COLO668 (cell line): ENCODE measurements around the gene PGBD4.
"Not testable (repeated sequence)": the region's sequence is repeated elsewhere in the genome, so short reads cannot be mapped to it uniquely, and the experiment has no call there.

Experiments
- DNase-seq: peaks from one replicate; lab custom pipeline; 2025; ENCODE audit not compliant: unreplicated experiment; lab: John Stamatoyannopoulos, UW

The PGBD4 gene

DNA sequence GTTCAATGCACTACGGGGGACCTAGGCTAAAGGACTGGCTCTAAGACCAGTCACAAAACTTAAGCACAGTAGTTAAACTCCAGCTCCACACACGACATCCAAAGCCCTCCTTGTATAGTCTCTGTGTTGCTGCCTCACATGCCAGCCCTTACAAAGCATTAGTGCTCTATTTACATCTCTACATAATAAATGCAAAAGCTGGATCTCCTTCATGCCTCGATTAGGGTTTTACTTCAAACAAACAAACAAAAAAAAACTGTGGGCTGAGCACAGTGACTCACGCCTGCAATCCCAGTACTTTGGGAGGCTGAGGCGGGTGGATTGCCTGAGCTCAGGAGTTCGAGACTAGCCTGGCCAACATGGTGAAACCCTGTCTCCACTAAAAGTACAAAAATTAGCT, 9.6 kb downstream of the PGBD4 start:
- no peak for DNase-seq

DNA sequence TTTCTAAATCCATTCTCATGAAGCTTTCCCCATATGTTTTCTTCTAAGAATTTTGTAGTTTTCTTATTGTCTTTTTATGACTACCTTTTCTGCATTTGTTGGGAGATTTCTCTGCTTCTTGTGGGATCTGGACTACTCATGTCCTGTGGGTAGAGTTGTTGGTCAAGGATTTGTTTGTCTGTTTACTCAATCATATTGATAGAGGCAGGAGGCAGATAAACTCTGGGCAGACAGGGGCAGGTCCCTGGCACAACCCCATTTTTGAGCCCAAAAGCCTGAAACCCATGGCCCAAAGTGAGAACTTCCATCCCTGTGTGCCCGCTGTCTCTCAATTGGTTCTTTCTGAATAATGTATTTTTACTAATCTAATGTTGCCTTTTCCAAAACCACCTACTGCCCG, 12.3 kb downstream of the PGBD4 start:
- no peak for DNase-seq

DNA sequence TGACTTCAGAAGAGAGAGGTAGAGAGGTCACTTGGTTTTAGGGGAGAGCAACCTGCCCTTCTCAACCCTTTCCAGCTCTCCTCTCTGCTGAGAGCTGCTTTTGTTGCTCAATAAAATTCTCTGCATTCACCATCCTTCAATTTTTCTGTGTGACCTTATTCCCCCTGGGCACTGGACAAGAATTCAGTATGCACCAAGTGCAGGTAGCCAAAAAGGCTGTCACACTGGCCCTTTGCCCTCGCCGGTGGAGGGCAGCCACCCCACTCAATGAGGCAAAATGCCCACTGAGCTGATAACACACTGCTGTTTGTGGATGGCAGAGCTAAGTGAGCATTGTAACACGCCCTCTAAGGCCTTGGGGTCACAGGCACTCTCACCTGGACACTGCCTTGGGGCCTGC, 12.9 kb downstream of the PGBD4 start:
- DNase-seq = no peak

DNA sequence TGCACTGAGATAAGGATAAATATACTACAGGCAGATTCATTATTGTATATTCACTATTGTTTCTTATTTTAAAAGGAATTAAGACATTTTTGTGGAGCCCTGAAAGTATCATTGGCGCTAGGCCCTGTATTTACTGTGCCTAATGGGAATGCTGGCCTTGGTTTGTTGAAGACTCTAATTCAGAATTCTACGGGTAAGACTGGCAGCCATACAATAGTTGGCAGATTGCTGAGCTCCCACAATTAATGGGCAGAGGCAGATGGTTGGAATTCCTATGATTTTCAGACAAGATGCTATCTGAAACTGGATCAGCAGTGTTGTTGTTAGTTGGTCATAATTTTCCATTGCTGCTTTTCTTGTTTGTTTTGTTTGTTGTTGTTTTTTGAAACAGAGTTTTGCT, 14.7 kb downstream of the PGBD4 start:
- no peak for DNase-seq

DNA sequence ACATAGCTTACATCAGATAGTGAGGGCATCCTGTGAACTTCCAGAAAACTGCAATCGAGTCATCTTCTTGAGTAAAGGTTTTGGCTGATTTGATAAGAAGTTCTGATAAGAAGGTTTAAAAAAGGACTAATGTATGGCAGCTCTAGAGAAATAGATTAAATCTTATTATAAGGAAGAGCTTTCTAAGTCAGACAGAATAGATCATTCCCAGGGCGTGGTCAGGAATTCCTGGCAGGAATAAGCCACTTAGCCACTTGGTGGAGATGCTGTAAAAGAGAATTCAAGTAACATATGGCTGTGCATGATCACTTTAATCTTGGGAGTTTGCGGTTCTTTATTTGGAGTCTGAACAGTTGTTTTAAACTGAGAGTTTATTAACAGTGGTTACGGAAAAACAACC, 17.4 kb downstream of the PGBD4 start:
- DNase-seq = no peak

DNA sequence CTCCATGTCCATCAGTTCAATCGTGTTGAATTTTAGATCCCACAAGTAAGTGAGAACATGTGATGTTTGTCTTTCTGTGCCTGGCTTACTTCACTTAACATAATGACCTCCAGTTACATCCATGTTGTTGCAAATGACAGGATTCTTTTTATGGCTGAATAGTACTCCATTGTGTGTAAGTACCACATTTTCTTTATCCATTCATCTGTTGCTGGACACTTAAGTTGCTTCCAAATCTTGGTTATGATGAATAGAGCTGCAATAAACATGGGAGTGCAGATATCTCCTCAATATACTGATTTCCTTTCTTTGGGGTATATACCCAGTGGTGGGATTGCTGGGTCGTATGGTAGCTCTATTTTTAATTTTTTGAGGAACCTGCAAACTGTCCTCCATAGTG, 18.5 kb downstream of the PGBD4 start:
- not testable (repeated sequence) for DNase-seq

DNA sequence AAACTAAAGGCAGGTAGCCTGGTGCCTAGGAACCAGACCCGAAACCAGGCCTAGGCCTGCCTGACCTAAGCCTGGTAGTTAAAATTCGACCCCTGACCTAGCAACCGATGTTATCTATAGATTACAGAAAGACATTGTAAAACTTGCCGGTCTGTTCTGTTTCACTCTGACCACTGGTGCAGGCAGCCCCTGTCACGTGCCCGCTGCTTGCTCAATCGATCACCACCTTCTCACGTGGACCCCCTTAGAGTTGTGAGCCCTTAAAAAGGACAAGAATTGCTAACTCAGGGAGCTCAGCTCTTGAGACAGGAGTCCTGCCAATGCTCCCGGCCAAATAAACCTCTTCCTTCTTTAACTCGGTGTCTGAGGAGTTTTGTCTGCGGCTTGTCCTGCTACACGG, 19.9 kb downstream of the PGBD4 start:
- DNase-seq = not testable (repeated sequence)

DNA sequence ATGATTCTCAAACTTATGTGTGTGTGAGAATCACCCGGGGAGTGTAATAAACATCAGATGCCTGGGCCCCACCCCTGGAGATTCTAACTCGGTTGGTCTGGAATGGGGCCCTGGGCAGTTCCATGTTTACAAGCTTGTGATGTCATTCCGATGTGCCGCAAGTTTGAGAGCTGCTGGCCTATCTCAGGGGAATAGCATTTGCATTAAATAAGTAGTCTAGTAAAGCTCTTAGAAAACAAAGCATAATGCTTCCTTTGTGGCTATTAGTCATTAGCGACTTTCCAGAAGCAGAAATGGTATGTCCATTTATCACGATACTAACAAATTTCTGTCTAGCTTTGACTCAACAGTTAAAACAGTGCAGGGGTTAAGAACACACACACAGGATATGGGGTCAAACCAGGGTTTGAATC, 20.9 kb downstream of the PGBD4 start:
- DNase-seq = no peak

DNA sequence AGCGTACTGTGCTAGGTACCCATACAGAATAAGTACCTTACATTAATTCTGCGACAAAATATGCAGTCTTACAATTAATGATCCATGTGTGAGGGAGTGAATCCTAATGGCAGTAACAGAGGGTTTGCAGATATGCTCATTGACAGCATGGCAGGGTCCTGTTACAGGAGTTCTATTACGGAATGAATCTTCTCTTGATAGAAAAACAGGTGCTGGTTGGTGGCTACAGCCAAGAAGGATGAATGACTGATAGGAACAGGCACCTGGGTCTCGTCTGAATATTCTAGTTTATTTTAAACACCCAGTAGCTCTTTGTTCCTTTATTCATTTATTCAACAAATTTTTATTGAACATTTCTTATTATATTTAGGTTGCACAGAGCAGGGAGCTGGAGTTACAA, 22.8 kb downstream of the PGBD4 start:
- DNase-seq = no peak

DNA sequence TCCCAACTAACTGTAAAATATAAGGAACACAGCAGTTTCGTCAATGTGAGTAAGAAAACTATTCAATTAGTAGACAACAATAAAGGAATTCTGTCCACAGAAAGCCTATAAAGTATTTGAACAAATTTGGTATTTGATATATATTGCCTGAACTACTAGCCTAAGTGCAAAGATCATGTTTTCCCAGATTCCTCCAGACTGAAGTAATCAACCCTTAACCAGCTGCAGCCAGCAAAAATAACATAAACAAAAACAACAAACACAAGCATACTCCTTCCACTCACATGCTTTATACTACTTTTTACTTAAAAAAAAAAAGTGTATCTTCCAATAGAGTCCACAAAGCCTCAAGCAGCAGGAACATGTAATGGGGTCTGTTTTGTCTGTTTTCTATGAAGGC, 24.1 kb downstream of the PGBD4 start:
- DNase-seq = no peak

DNA sequence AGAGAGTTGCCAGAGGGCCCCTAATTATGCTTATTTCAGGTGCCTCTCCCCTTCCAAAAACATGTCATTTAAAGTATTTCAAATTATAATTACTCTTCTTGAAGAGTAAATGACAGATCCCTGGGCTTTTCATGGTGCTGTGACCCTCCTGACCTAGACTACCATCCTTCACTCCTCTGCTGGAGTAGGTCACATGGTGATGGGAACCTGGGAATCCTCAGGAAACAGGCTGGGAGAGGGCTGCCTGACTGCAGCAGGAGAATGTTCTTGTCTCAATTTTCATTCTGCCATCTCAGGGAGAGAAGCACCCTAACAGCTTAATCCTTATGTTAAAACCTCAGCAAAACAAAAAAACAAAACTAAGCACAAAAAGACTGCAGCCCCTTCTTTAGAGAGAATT, 24.6 kb downstream of the PGBD4 start:
- DNase-seq = no peak

DNA sequence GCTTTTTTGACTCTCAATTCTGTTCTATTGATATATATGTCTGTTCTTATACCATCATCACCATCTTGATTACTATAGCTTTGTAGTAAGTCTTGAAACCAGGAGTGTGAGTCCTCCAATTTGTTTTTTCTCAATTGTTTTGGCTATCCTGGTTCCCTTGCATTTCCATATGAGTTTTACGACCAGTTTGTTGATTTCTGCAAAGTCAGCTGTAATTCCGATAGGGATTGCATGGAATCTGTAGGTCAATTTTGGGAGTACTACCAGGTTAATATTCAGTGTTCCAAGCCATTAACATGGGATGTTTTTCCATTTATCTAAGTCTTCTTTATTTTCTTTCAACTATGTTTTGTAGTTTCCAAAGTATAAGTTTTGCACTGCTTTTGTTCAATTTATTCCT, 27.0 kb downstream of the PGBD4 start:
- no peak for DNase-seq

DNA sequence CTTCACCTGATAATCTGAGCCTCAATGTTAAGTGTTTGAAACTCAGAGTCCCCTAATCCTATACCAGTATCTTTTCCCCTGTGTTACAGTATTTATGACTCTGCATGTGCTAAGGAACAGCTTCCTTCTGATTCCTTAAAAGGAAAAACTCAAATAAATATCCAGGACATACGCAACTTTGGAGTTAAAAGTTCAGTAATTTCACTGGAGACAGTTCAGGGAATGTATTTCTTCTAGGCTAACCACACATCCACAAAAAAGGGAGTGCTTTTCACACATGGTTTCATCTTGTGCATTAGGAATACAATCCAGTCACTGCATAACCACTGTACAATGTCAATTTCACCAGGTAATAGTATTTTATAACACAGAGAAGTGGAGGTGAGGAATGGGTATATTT, 31.0 kb downstream of the PGBD4 start:
- no peak for DNase-seq

DNA sequence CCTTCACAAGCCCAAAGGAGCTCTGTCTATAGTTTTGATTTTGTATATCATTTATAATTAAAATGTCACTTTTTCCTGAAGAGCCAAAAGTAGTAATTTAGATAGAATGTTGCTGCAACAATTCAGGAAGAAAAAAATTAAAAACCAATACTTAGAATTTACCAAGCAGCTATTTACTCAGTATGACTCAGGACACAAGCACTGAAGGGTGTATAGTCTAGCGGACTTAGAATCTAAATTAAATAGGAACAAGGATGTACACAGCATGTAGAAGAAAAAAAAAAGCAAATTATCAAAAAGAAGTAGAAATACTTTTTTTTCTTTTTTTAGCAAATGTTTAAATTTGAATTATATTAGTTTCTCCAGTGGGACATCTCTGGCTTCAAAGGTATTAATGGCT, 31.6 kb downstream of the PGBD4 start:
- no peak for DNase-seq

DNA sequence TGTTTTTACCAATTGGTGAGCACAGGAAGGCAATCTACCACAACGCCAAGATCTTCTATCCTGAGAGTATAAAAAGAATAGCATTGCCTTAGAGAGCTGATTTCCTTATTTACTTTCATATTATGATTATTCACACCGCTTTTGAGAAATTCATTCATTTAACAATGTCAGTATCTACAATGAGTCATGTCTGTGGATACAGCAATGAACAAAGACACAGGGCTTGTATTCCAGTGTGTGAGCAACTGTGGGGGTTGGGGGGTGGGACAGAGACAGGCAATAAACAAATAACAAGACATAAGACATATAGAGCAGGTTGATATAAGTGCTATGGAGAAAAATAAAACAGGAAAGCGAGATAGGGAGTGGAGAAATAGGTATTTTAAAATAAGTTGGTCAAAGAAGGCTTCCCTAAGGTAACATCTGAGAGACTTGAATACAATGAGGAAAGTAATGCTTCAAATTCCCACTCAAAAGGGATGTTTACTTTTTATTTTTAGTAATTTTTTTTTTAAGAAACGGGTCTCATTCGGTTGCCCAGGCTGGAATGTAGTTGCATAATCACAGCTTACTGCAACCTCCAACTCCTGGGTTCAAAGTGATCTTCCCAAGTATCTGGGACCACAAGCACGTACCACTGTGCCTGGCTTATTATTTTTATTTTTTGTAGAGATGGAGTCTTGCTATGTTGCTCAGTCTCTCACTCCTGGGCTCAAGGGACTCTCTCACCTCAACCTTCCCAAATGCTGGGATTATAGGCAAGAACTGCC, 45.7 kb downstream of the PGBD4 start:
- no peak for DNase-seq

DNA sequence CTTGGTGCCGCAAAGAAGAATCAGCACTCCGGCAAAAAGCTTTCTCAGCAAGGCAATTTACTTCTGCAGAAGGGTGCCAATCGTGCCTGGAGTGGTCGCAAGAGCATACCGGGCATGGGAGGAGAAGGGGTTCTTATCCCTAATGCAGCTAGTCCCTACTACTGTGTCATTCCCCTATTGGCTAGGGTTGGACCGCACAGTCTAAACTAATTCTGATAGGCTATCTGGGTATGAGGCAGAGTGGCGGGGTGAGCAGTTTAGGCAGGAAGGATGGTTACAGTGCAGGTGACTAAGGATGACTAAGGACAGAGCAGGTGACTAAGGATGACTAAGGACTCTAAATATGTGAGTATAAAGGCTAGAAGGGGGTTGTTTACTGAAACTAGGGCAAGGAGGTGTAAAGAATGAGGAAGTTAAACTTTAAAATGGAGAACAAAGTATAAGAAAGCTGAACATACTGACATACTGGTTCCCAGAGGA, 52.9 kb downstream of the PGBD4 start:
- DNase-seq = no peak

DNA sequence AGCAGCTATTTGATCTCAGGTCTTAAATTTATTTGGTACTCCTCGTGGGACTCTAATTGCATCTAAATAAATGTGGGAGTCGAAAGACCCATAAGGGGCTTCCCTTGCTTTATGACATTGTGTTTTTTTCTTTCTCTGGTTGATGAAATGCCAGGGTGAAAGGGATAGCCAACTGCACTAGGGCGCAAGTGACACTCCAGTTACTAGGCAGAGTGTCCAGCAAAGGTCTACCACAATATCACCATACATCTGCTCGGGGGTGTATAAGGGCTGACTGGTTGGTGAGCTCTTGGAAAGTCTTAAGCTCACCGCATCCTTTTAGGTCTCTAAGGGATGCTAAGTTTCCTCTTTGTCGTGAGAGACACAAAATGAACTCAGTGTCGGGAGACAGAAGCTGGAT, 54.0 kb downstream of the PGBD4 start:
- no peak for DNase-seq
